ENCODE results near the gene DAO. TPM values are rescaled to one million over a fixed set of nuclear protein-coding genes. Genes with fewer than 3 reads are reported as not detected.

Gene DAO
- total RNA-seq, 1 donor from 2014 or later: not detected

Other genes starting within 250 kb of the DAO start
- gene SELPLG, start 246.2 kb upstream of the DAO start, total RNA-seq: 51.9 and 53.5 TPM in 2 replicates
- 46.1 and 49.7 TPM in 2 replicates for gene CORO1C, start 148.6 kb upstream of the DAO start, total RNA-seq
- gene SSH1, start 22.5 kb upstream of the DAO start, total RNA-seq: 25.6 and 26.6 TPM in 2 replicates
- not detected in 2 replicates for gene SVOP, start 141.0 kb downstream of the DAO start, total RNA-seq
- 9.0 and 10.5 TPM in 2 replicates for gene USP30, start 172.5 kb downstream of the DAO start, total RNA-seq
- 43.6 and 47.4 TPM in 2 replicates for gene ALKBH2, start 213.4 kb downstream of the DAO start, total RNA-seq
- gene UNG, start 217.5 kb downstream of the DAO start, total RNA-seq: 95.8 and 102 TPM in 2 replicates
- gene ACACB, start 236.5 kb downstream of the DAO start, total RNA-seq: 5.0 and 6.9 TPM in 2 replicates

Measured in activated T-helper 1 cell treated with anti-CD3 and anti-CD28 coated beads, Interleukin-12 subunit alpha, Interleukin-12 subunit beta, Interleukin-2, Interleukin-4 antibody, amounts not matched to agents 30 ng/mL and 10 ng/mL and 1 ng/mL, durations not matched to agents 14 hours and 24 hours and 36 hours (primary cell).